H1 (cell line): ENCODE results near the gene RPP25. TPM values are rescaled to one million over a fixed set of nuclear protein-coding genes. Genes with fewer than 3 reads are reported as not detected.

ENCODE experiments used
- CTCF ChIA-PET: fragments of 300-600 bp; sonication (Branson Sonifier 250); formaldehyde crosslinking; loops from one replicate; lab custom pipeline; 2021; ENCODE audit not compliant: partially characterized antibody; lab: Charles Lee
- POLR2A ChIA-PET: fragments of 300-600 bp; sonication (Branson Sonifier 250); formaldehyde crosslinking; loops from one replicate; lab custom pipeline; 2021; ENCODE audit warnings: inconsistent platforms; ENCODE audit not compliant: partially characterized antibody; lab: Charles Lee
- DNase-seq, 2 experiments: peaks; one replicate each; pipeline versions ENCODE4 v3.0.0 to v3.0.0-alpha.2; 2010 to 2022; ENCODE audit warnings: low spot score in 2 of 2, low read depth in 1 of 2, mixed read lengths in 1 of 2
- FAIRE-seq: peaks from 2 replicates; lab custom pipeline; 2011; peaks lifted over from hg19 to GRCh38; lab: Jason Lieb, UNC
- H2AFZ ChIP-seq: 2 replicates; pipeline ENCODE4 v1.8.1; 2012; ENCODE audit warnings: low read length, inconsistent platforms
- H2AK5ac ChIP-seq: 2 replicates; pipeline ENCODE4 v1.6.1; 2013; ENCODE audit warnings: low read depth, low read length
- H2BK120ac ChIP-seq: replicated peaks from 2 replicates; pipeline ENCODE3; 2013; ENCODE audit warnings: low read depth, low read length, inconsistent platforms
- H2BK12ac ChIP-seq: 2 replicates; pipeline ENCODE4 v1.6.1; 2013; ENCODE audit warnings: low read depth, low read length
- H2BK15ac ChIP-seq: 2 replicates; pipeline ENCODE4 v1.6.1; 2013; ENCODE audit warnings: low read length
- H2BK20ac ChIP-seq: 2 replicates; pipeline ENCODE4 v1.6.1; 2013; ENCODE audit warnings: low read length
- H2BK5ac ChIP-seq: 2 replicates; pipeline ENCODE4 v1.6.1; 2013; ENCODE audit warnings: low read depth, low read length
- H3K14ac ChIP-seq: 2 replicates; pipeline ENCODE4 v1.6.1; 2013; ENCODE audit warnings: inconsistent platforms; ENCODE audit not compliant: insufficient read length
- H3K18ac ChIP-seq: 2 replicates; pipeline ENCODE4 v1.6.1; 2013; ENCODE audit warnings: low read length; ENCODE audit errors: extremely low read depth
- H3K23ac ChIP-seq: 2 replicates; pipeline ENCODE4 v1.6.1; 2013; ENCODE audit warnings: inconsistent platforms; ENCODE audit not compliant: insufficient read length
- H3K23me2 ChIP-seq: 2 replicates; pipeline ENCODE4 v1.6.1; 2013; ENCODE audit warnings: low read depth, low read length
- H3K27ac ChIP-seq: 2 replicates; pipeline ENCODE4 v1.6.1; 2011; ENCODE audit warnings: low read depth, low read length, inconsistent platforms
- H3K27me3 ChIP-seq, 4 experiments: replicated peaks in 1 of 4; 1 replicate in 1 of 4; 2 replicates in 3 of 4; pipeline versions ENCODE4 v1.6.1 to v1.8.1; 2011 to 2013; ENCODE audit warnings: low read length in 3 of 4, mild to moderate bottlenecking in 3 of 4, inconsistent platforms in 2 of 4, mixed read lengths in 2 of 4, moderate library complexity in 1 of 4; ENCODE audit not compliant: control insufficient read depth in 3 of 4, insufficient read depth in 3 of 4; ENCODE audit errors: extremely low read depth in 1 of 4
- H3K36me3 ChIP-seq, 4 experiments: 2 replicates each; pipeline versions ENCODE4 v1.6.1 to v1.8.1; 2011 to 2013; ENCODE audit warnings: mild to moderate bottlenecking in 4 of 4, low read length in 3 of 4, moderate library complexity in 2 of 4, control low read depth in 1 of 4, inconsistent platforms in 1 of 4; ENCODE audit not compliant: insufficient read depth in 4 of 4, control insufficient read depth in 2 of 4
- H3K4ac ChIP-seq: replicated peaks from 2 replicates; pipeline ENCODE3; 2013; ENCODE audit warnings: low read length, low read depth, mixed read lengths, inconsistent platforms; ENCODE audit not compliant: insufficient read length
- H3K4me1 ChIP-seq, 4 experiments: replicated peaks in 1 of 4; 1 replicate in 1 of 4; 2 replicates in 3 of 4; pipeline versions ENCODE4 v1.6.1 to v1.8.1; 2011 to 2013; ENCODE audit warnings: low read length in 3 of 4, inconsistent platforms in 2 of 4, mixed read lengths in 1 of 4; ENCODE audit not compliant: insufficient read depth in 4 of 4, control insufficient read depth in 3 of 4
- H3K4me2 ChIP-seq, 2 experiments: 2 replicates each; pipeline versions ENCODE4 v1.6.1 to v1.8.1; 2011 to 2013; ENCODE audit warnings: low read depth in 2 of 2, low read length in 2 of 2, control low read depth in 1 of 2, inconsistent platforms in 1 of 2, mild to moderate bottlenecking in 1 of 2; ENCODE audit not compliant: insufficient read depth in 1 of 2
- H3K4me3 ChIP-seq, 4 experiments: fragments of 200-600, 300-600 bp in 1 of 4; sonication (generic), shearing (Covaris generic), sonication (Bioruptor Twin) in 1 of 4; 2 replicates each; pipeline versions ENCODE4 v1.5.1 to v1.8.1; 2011 to 2016; ENCODE audit warnings: low read length in 4 of 4, low read depth in 3 of 4, control low read depth in 2 of 4, inconsistent platforms in 2 of 4, mild to moderate bottlenecking in 2 of 4, mixed read lengths in 1 of 4, moderate library complexity in 1 of 4; ENCODE audit not compliant: insufficient read depth in 2 of 4; ENCODE audit errors: extremely low read depth in 1 of 4
- H3K56ac ChIP-seq: replicated peaks from 2 replicates; pipeline ENCODE3; 2013; ENCODE audit warnings: low read depth, mild to moderate bottlenecking, mixed read lengths, low read length, inconsistent platforms; ENCODE audit not compliant: insufficient read length
- H3K79me1 ChIP-seq: 2 replicates; pipeline ENCODE4 v1.6.1; 2013; ENCODE audit warnings: low read depth, low read length, control low read depth
- H3K79me2 ChIP-seq, 2 experiments: 2 replicates each; pipeline versions ENCODE4 v1.6.1 to v1.8.1; 2012 to 2013; ENCODE audit warnings: low read length in 2 of 2, mild to moderate bottlenecking in 2 of 2, inconsistent platforms in 1 of 2; ENCODE audit not compliant: insufficient read depth in 2 of 2, control insufficient read depth in 1 of 2
- H3K9ac ChIP-seq, 4 experiments: replicated peaks in 1 of 4; 1 replicate in 1 of 4; 2 replicates in 3 of 4; pipeline versions ENCODE4 v1.6.1 to v1.8.1; 2011 to 2013; ENCODE audit warnings: low read depth in 3 of 4, low read length in 3 of 4, control low read depth in 2 of 4, mild to moderate bottlenecking in 2 of 4, moderate library complexity in 2 of 4, inconsistent platforms in 1 of 4; ENCODE audit errors: extremely low read depth in 1 of 4
- H3K9me3 ChIP-seq, 2 experiments: 2 replicates each; pipeline versions ENCODE4 v1.6.1 to v1.8.1; 2012 to 2013; ENCODE audit warnings: mild to moderate bottlenecking in 2 of 2, moderate library complexity in 2 of 2, control low read depth in 1 of 2, inconsistent platforms in 1 of 2, low read depth in 1 of 2, low read length in 1 of 2, mixed read lengths in 1 of 2; ENCODE audit not compliant: insufficient read depth in 2 of 2
- H4K20me1 ChIP-seq, 2 experiments: replicated peaks in 1 of 2; 2 replicates each; pipeline versions ENCODE3 to v1.8.1; 2011 to 2013; ENCODE audit warnings: inconsistent platforms in 2 of 2, low read length in 2 of 2, mild to moderate bottlenecking in 1 of 2; ENCODE audit not compliant: insufficient read depth in 2 of 2, control insufficient read depth in 1 of 2
- H4K5ac ChIP-seq: 2 replicates; pipeline ENCODE4 v1.6.1; 2013; ENCODE audit warnings: low read length, low read depth, mixed read lengths, inconsistent platforms; ENCODE audit not compliant: insufficient read length
- H4K8ac ChIP-seq: 2 replicates; pipeline ENCODE4 v1.8.0; 2013; ENCODE audit warnings: mild to moderate bottlenecking, moderate library complexity, low read length, inconsistent platforms; ENCODE audit not compliant: insufficient read depth; ENCODE audit errors: extremely low read depth
- H4K91ac ChIP-seq: replicated peaks from 2 replicates; pipeline ENCODE3; 2013; ENCODE audit warnings: low read length, mixed read lengths, inconsistent platforms; ENCODE audit not compliant: insufficient read length
- CEBPB ChIP-seq: IDR thresholded peaks from 2 replicates; pipeline ENCODE4 v1.6.1; 2012; ENCODE audit warnings: low read depth, low read length
- CREB1 ChIP-seq: IDR thresholded peaks from 2 replicates; pipeline ENCODE4 v1.6.1; 2012; ENCODE audit warnings: inconsistent platforms
- GABPA ChIP-seq: IDR thresholded peaks from 2 replicates; pipeline ENCODE4 v1.6.1; 2011; ENCODE audit warnings: mild to moderate bottlenecking, low read length, moderate library complexity, borderline replicate concordance; ENCODE audit not compliant: insufficient read depth
- KDM4A ChIP-seq: IDR thresholded peaks from one replicate; pipeline ENCODE4 v1.7.1; 2012; ENCODE audit warnings: low read depth, mild to moderate bottlenecking, moderate library complexity, low read length, inconsistent platforms; ENCODE audit not compliant: severe bottlenecking
- KDM5A ChIP-seq: fragments of 200-600 bp; IDR thresholded peaks from 2 replicates; pipeline ENCODE4 v1.7.1; 2012; ENCODE audit warnings: mild to moderate bottlenecking, low read length, inconsistent platforms, mixed read lengths
- PHF8 ChIP-seq: fragments of 200-600 bp; sonication (generic); conservative IDR thresholded peaks from 2 replicates; pipeline ENCODE4 v1.7.1; 2012; ENCODE audit warnings: low read depth, mild to moderate bottlenecking, inconsistent platforms, low read length, moderate library complexity
- SIRT6 ChIP-seq: IDR thresholded peaks from one replicate; pipeline ENCODE4 v1.7.1; 2012; ENCODE audit warnings: low read length, inconsistent platforms
- SUZ12 ChIP-seq: fragments of 200-600 bp; sonication (generic); IDR thresholded peaks from 2 replicates; pipeline ENCODE4 v1.6.1; 2012; ENCODE audit warnings: mild to moderate bottlenecking, inconsistent platforms, low read length, moderate library complexity, mixed read lengths
- TAF1 ChIP-seq: IDR thresholded peaks from 2 replicates; pipeline ENCODE4 v1.6.1; 2011; ENCODE audit warnings: mild to moderate bottlenecking, low read depth, low read length
- TEAD4 ChIP-seq: IDR thresholded peaks from 2 replicates; pipeline ENCODE4 v1.6.1; 2012; ENCODE audit warnings: low read depth, low read length, inconsistent platforms, mixed read lengths
- WGBS, 2 experiments: shearing (Covaris generic) in 1 of 2; methylation state at CpG; one replicate each; pipeline versions ENCODE4 v1.1.6 to v1.1.7; 2013 to 2015; ENCODE audit warnings: low lambda C conversion rate in 2 of 2, mixed read lengths in 2 of 2, inconsistent platforms in 1 of 2, low coverage in 1 of 2, missing lambda C conversion rate in 1 of 2; ENCODE audit not compliant: insufficient replicate concordance in 2 of 2, insufficient coverage in 1 of 2, insufficient read length in 1 of 2; ENCODE audit errors: extremely low coverage in 1 of 2, missing lambda C conversion rate in 1 of 2; 5-methylcytosine and 5-hydroxymethylcytosine counted together
- polyA plus RNA-seq, 7 experiments: library from polyadenylated mRNA; depleted of rRNA in 3 of 7; stranded (reverse) in 5 of 7; unstranded in 2 of 7; fragments of >200 nt in 5 of 7; fragments of 200-250 nt in 2 of 7; gene quantifications; 1 replicate in 5 of 7; 2 replicates in 1 of 7; 4 replicates in 1 of 7; pipeline versions ENCODE4 v1.2.1 to v1.2.3, GENCODE V29; 2011 to 2013; ENCODE audit warnings: missing spikeins in 2 of 7, mixed read lengths in 2 of 7
- total RNA-seq: library from RNA; stranded (reverse); fragmentation: NEBNext Ultra II Directional; extraction: Animal tissue kit (Norgen Biotek cat#: 25700); gene quantifications from 2 replicates; pipeline ENCODE4 v1.2.1, GENCODE V29; 2021
- TF ChIP-seq, protein P1 (sequence below): IDR thresholded peaks from 2 replicates; pipeline ENCODE4 v1.6.1; 2012; ENCODE audit warnings: inconsistent platforms
- TF ChIP-seq, protein P2 (sequence below), 3 experiments: IDR thresholded peaks; 1 replicate in 2 of 3; 2 replicates in 1 of 3; pipeline versions ENCODE4 v1.5.1 to v1.6.1; 2011; ENCODE audit warnings: low read length in 3 of 3, mild to moderate bottlenecking in 3 of 3, inconsistent platforms in 2 of 3, low read depth in 1 of 3, moderate library complexity in 1 of 3; ENCODE audit not compliant: insufficient read depth in 1 of 3; ENCODE audit errors: control extremely low read depth in 1 of 3

The RPP25 gene
- total and polyA plus RNA-seq, 2 of the 8 experiments (the other 6 are each of a cell fraction or from before 2014, with no cell fraction given): 17.4 to 19.8 TPM

GRCh38 chr15:74994236-74994635 is 37.7 kb upstream of the RPP25 start:
- Histone ChIP-seq H2BK20ac (no peak overlapping the region), H3K23ac (no peak overlapping the region), H3K9ac (no peak overlapping the region), H3K18ac (no peak overlapping the region), H3K4me1 (peaks cover 0 to 7% (median 4%) of the 10 kb centered on the region in 4 experiments; a peak in 6 of 7 replicates), H3K79me2 (peaks cover 0 to 9% of the 10 kb centered on the region in 2 experiments; a peak in 1 of 4 replicates), H3K9me3 (no peaks in the 10 kb centered on the region), H4K8ac (no peak overlapping the region), H3K36me3 (no peaks in the 10 kb centered on the region), H3K4me3 (no peak overlapping the region), H2AFZ (no peak overlapping the region), H3K14ac (no peak overlapping the region), H2AK5ac (no peak overlapping the region), H2BK120ac (no peak overlapping the region), H3K79me1 (no peaks in the 10 kb centered on the region; the same call in 1 of the 2 replicates), H3K4me2 (no peak overlapping the region; a peak in 1 of 4 replicates), H3K4ac (no peak overlapping the region), H3K23me2 (peaks cover 9% of the 10 kb centered on the region), H4K20me1 (peaks cover 0 to 4% of the 10 kb centered on the region in 2 experiments), H3K56ac (no peak overlapping the region), H4K91ac (no peak overlapping the region), H2BK15ac (no peak overlapping the region), H3K27ac (no peak overlapping the region), H2BK5ac (no peak overlapping the region), H2BK12ac (no peak overlapping the region), H4K5ac (no peak overlapping the region), H3K27me3 (peaks cover 0 to 3% (median 0%) of the 10 kb centered on the region in 4 experiments; a peak in 3 of 7 replicates)
- POLR2A ChIA-PET: interaction anchor here (1.7 to 2.2 kb wide), 2 partner anchors 21 to 56 kb away, joined by 5 to 6 read pairs; partner anchors contain the start of gene COX5A
- FAIRE-seq (no peak), DNase-seq (no peak)
- WGBS, 2 experiments: 86% methylated on average over 2 of the region's 2 CpGs; no CpG with 5 or more reads in 1 of the 2 experiments
- CTCF ChIA-PET: interaction anchor here (0.6 to 1.3 kb wide), 3 partner anchors 25 to 209 kb away, joined by 3 to 4 read pairs (median 3); no protein-coding TSS in a partner anchor
- TF ChIP-seq TEAD4: no peak
- no peak for TF ChIP-seq PHF8
- no peak for TF ChIP-seq CEBPB
- no peak for TF ChIP-seq TAF1
- TF ChIP-seq KDM5A: no peak
- no peak for TF ChIP-seq SUZ12
- no peak for TF ChIP-seq SIRT6
- TF ChIP-seq, protein P1, sequence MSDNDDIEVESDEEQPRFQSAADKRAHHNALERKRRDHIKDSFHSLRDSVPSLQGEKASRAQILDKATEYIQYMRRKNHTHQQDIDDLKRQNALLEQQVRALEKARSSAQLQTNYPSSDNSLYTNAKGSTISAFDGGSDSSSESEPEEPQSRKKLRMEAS: no peak
- no peak for TF ChIP-seq GABPA
- TF ChIP-seq KDM4A: no peak
- no peak for TF ChIP-seq CREB1
- TF ChIP-seq, protein P2, sequence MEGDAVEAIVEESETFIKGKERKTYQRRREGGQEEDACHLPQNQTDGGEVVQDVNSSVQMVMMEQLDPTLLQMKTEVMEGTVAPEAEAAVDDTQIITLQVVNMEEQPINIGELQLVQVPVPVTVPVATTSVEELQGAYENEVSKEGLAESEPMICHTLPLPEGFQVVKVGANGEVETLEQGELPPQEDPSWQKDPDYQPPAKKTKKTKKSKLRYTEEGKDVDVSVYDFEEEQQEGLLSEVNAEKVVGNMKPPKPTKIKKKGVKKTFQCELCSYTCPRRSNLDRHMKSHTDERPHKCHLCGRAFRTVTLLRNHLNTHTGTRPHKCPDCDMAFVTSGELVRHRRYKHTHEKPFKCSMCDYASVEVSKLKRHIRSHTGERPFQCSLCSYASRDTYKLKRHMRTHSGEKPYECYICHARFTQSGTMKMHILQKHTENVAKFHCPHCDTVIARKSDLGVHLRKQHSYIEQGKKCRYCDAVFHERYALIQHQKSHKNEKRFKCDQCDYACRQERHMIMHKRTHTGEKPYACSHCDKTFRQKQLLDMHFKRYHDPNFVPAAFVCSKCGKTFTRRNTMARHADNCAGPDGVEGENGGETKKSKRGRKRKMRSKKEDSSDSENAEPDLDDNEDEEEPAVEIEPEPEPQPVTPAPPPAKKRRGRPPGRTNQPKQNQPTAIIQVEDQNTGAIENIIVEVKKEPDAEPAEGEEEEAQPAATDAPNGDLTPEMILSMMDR (IDR thresholded peaks at IDR 0.05; ENCODE audit: control extremely low read depth in 1 of 3, insufficient read depth in 1 of 3, low read depth in 1 of 3, low read length in 3 of 3): no peak
